GM18858 (cell line): Measurements from ENCODE around the gene FOXK2.

Experiments
- ATAC-seq: cut with Tn5 transposase; IDR thresholded peaks from one replicate; pipeline ENCODE4 v1.9.1; 2021; ENCODE audit not compliant: unreplicated experiment

Gene FOXK2

DNA sequence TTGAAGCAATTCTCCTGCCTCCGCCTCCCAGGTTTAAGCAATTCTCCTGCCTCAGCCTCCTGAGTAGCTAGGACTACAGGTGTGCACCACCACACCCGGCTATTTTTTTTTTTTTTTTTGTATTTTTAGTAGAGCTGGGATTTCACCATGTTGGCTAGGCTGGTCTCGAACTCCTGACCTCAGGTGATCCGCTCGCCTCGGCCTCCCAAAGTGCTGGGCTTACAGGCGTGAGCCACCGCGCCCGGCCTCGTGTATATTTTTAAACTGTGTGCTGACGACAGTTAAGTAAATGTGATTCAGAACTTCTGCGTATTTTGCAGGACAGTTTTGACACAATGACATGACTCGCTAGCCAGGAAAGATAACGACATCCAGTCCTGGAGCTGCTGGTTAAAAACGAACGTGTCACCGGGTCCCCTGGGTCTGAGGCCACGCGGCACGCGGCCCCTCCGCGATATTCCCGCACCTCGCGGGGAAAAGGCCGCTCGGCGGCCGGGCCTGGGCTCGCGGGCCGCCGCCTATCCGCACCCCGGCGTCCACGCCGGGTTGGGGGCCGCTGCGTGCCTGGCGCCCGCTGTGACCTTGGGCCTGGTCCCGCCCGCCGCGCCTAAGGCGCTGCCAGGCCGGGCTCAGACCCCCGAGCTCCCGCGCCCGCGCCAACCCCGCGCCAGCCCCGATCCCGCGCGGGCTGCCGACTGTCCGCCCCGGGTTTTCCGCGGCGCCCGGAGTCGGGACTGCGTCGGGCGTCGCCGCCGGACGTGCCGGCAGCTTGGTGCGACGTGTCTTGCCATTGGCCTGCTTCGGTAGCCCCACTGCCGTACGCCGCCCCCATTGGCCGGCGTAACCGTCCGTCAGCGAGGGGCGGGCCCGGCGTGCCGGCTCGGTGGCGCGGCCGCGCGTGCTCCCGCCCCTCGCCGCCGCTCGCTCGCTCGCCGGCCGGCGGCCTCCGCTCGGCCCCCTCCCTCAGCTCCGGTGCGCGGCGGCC is at the start of gene FOXK2:
TSS of gene FOXK2 (plus strand) at position 907 of the 985 bp plus-strand sequence. CDS start 157 bp downstream, outside the sequence.
- peak; percentile 75 for ATAC-seq

DNA sequence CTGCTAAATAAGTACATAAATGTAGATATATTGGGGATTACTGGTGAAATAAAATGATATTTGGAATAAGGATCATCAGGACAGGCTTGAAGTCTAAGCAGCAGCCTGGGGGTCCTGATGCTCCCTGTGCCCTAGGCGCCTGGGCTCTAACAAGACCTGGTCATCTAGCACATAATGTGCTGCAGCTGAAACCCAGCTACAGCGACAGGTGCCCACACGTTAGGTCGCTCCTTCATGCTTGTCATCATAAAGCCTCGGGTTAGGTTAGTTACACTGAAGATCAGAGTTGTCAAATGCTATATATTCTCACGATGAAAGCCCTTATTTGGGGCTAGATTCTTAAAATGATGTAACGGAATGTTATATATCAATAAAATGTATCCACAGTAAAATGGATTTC is 49.5 kb upstream of the FOXK2 start:
- no peak for ATAC-seq

DNA sequence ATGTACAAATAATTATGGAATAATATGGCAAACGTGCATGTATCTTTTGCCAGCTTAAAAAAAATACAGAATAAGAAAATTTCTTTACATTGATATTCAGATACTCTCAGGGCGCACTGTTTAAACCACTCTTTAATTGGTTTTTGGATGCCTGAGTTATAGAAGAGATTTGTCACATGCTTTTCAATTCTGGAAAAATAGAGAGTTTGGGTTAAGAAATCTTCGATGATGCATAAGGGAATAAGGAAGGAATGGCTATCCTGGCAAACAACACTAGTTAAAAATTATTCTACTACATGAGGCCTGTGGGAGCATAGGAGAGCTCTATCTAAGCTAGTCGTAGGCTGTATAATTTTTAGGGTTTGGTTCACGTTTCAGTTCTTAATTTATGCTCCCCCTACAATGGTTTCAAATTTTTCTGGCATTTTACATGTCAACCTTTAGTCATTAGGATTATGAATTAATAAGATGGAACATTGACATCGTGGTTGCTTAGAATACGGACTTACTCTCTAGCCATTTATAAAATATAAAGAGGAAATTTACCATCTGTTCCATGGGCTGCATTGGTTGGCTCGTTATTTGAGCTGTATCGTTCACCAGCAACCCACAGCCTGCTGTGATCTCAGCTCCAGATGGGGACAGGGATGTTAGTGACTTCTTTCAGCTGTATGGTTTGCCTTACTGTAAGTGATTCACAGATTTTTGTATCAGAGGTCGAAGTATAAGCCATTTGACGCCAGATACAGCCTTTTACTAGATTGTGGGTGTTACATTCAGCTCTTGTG is 45.1 kb upstream of the FOXK2 start:
- ATAC-seq, result no peak

DNA sequence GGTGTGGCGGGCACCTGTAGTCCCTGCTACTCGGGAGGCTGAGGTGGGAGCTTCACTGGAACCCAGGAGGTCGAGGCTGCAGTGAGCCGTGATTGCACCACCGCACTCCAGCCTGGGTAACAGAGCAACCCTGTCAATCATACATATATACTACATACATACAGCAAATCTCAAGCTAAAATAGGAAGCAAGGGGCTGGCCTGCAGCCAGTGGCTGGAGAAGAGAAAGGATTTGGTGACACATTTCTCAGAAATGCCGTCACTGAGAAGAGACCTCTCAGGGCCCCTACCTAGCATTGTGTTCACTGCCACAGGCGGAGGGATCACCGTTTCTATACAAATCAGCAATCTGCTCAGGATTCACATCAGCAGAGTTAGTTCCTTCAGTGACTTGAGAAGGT is 44.1 kb upstream of the FOXK2 start:
- no peak for ATAC-seq

DNA sequence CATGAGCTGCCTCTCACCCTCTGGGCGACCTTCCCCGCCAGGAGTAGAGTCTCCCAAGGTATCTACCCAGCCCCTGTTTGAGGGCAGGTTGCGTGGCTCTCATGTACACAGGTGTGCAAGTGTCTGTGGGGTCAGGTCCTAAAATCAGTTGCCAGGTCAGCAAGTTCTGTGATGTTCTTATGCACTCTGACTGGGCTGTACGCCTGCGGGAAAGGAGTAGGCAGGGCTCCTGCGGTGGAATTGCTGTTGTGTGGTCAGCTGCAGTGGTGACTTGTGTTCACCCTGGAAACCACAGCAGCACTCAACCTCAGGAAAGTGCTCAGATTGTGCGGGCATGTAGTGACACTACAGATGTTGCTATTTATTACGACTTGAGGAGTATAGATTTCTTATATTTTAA is 41.6 kb upstream of the FOXK2 start:
- ATAC-seq, result no peak

DNA sequence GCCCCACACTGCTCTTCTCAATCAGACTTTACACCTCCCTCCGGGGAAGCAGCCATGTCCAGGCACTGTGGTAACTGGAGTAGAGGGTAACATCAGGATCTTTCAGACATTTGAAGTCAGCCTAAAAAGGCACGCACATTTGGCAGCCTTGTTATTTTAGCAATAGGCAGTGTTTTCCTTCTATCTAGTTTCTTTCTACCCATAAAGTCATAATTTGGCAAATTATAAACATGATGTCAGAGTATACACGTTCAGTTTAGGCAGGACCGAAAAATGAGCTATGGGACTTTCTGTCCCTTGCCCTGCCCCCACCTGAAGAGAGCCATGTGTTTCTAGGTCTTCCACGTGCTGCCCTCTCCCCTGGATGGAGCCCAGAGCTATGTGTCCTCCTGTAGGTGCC is 39.9 kb upstream of the FOXK2 start:
- ATAC-seq, result no peak

DNA sequence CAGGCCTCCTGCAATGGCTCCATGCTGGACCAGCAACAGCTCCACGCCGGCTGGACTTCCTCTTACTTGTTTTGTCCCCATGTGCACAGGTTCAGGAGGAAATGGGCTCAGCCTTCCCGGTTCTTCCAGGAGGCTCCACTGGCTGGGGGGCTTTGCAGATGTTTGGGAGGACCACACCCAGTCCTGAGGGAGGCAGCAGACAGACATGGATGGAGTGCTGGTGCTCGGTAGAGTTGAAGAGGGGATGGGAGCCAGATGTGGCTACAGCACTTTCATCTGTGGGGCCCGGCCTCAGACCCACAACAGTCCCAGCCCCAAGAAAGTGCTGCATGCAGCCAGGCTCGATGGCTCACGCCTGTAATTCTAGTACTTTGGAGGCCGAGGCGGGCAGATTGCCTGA is 39.2 kb upstream of the FOXK2 start:
- no peak for ATAC-seq

DNA sequence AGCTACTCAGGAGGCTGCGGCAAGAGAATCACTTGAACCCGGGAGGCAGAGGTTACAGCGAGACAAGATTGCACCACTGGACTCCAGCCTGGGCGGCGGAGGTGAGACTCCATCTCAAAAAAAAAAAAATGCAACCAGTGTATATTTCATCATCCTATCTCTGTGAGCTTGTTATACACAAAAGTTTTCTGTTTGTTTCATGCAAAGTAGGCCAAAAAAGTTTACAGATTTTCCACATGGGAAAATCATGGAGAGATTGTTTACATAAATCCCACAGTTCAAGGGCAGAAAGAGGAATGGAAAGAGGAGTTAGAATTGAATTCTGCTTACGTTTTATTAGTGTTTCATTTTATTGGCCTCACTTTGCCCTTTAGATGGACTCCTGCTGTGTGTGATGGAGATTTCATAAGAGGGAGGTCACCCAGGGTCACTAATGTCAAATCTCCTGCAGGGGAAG is 36.3 kb upstream of the FOXK2 start:
- no peak for ATAC-seq

DNA sequence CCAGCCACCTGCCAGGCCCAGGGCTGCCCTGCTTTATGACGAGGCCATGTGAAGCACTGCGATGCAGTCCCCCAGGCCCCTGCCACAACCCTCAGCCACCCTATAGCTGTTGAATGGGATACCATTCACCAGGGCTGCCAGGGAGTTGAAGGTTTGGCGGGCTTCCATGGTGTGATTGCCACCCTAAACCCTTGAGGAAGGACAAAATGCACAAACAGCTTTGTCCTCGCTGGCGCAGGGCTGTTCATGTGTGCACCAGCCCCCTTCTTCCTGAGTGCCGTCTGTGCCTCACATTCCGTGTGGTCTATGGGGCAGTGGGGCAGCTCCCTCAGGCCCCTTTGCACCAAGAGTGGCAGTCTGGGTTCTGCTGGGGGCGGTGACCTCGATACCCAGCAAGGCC is 35.7 kb upstream of the FOXK2 start:
- ATAC-seq, result no peak

DNA sequence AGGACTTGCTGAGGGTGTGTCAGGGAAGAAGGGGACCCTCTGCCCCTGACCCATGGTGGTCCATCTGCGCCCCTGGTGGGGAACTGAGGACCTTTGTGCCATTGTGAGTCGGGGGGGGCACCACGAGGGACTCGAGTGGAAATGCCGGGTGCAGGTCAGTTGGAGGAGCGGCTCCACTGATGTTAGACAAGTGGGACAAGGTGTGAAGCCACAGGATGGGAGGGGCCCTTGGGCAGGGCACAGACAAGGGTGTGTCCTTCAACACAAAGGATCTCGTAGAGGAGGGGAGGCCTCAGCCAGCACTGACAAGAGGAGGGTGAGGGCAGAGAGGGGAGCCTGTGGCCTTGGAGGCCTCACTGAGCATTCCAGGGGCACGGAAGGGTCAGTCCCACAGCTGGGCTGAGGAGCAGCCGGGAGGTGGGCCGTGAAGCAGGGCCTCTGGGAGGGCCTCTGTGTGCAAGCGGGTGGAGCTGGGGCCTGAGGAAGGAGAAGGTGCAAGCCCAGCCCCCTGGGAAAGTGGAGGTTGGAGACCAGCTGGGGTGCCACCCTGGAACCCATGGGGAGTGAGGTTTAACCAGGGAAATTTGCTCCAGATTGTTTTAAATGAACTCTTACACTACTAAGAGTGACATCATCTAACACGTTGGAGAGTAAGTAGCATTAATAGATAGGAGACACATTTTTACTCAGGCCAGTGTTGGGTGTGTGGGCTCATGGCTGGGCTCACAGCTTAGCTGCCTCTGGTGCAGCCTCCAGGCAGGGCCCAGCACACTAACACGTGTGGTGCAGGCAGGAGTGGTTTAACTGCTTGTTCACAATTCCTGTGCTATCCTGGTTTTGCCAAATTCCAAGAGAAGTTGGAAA is 33.1 kb upstream of the FOXK2 start:
- no peak for ATAC-seq

DNA sequence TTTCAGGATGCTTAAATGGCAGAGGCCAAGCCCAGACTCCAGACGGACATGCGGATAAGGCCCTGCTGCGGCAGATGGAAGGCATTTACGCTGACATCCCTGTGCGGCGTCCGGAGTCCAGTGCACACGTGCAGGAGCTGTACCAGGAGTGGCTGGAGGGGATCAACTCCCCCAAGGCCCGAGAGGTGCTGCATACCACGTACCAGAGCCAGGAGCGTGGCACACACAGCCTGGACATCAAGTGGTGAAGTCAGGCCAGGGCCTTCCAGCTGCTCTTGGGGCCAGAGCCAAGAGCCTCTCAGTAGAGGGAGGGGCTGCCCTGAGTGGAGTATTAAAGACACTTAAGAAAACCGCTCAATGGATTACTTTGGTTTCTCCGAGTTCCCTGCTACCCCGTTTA is 31.6 kb upstream of the FOXK2 start:
- no peak for ATAC-seq

DNA sequence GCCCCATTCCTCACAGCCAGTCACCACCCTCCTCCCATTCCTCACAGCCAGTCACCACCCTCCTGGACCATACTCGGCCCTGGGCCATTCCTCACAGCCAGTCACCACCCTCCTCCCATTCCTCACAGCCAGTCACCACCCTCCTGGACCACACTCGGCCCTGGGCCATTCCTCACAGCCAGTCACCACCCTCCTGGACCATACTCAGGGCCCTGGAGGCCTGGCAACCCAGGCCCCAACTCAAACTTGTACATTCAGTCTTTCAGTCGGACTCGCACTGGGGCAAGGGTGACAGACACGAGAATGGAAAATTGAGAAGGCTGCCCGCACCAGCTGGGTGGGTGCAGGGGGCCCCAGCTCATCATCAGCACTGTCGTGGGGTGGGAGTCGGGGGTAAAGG is 30.4 kb upstream of the FOXK2 start:
- no peak for ATAC-seq

DNA sequence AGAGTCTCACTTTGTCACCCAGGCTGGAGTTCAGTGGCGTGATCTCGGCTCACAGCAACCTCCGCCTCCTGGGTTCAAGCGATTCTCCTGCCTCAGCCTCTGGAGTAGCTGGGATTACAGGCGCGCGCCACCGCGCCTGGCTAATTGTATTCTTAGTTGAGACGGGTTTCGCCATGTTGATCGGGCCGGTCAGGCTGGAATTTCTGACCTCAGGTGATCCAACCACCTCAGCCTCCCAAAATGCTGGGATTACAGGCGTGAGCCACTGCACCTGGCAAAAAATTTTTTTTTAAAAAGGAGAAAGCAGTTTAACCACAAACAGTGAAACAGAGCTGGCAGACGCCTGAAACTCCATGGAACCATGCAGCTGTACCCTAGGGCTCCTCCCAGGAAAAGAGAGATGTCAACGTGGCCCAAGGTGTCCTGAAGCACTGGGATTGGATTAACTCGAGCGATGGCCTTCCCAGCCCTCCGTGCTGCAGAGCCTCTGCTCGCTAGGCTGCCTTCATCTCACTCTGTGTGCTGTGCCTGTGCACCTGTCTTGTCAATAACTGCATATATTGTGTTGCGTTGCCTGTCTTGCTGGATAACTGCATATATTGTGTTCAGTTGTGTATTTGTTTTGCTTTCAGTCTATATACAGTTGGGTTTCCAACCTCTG is 29.6 kb upstream of the FOXK2 start:
- no peak for ATAC-seq

DNA sequence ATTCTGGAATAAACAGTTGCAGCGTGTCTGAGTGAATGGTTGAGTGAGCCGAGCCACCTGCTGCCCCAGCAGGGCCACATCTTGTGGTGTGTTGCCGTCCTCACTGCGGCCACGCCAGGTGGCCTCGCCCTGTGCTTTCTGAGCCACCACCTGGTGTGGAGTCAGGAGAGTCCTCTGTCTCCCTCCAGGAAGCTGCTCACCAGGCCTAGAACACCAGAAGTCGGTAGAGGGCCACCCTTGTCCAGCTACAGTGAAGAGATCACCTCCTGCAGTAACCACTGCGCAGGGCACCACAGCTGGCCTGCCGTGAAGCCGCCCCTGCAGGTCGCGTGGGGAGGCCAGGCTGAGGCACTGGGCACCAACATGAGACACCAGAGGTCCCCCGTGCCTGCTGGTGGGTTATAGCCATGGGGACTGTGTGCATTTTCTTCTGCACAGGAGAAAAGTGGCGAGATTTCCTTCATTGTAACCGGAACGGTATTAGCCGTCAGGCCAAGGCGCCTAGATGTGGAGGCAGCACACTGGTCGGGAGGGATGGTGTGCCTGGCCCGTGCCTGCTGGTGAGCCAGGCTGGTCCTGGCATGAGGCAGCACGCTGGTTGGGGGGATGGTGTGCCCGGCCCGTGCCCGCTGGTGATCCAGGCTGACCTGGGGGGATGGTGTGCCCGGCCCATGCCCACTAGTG is 28.9 kb upstream of the FOXK2 start:
- ATAC-seq, result no peak

DNA sequence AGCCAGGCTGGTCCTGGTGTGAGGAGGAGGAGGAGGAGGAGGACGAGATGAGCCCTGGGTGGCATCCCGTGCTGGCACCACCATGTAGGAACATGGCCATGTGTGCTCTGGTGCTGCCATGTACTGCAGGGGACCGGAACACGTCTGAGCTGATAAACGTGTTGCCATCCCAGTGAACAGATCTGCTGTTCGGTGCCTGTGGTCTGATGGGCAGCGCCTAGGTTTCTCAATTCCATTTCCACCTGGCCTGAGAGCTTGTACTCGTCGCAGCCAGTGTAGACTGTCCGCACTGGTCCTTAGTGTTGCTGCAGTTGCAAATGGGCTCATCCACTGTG is 28.4 kb upstream of the FOXK2 start:
- ATAC-seq, result no peak

DNA sequence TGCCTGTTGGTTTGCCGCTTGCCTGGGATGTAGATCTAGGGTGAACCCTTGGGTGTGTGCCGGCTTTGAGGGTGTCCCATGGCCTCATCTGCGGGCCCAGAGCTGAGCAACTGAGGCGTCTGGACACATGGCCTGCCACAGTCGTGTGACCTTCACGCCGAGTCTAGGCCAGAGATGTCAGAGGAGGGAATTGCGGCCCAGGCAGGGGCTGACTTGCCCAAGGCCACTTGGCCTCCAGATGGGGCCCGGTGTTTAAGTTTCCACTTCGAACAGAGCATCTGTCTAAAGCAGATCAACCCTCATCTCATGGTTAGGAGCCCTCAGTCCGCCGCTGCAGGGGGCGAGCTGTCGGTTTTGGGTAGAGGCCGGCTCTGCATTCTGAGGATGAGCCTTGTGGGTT is 28.0 kb upstream of the FOXK2 start:
- no peak for ATAC-seq

DNA sequence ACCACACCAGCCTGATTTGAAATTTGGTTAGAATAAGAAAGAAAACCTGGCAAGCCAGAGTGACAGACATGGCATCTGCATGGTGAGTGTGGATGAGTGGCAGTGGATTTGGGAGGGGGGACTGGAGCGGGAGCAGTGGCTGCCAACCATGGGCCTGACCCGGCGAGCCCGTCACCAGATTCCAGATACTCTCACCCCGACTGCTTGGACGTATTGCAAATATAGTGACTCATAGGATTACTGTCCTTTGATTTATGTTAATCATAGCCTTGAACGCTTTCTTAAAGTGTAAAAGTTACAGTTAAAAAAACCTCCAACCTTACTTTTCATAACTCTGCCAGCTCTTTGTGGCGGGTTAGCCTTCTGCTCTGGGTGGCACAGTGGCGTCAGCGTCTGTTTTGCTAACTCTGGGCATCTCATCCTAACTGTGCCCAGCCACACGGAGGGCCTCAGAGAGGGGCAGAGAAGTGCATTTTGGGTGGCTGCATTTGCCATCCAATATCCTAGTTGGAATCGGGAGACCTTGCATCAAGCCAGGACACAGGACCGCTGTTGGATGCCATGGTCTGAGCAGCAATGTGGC is 26.8 kb upstream of the FOXK2 start:
- ATAC-seq, result no peak

DNA sequence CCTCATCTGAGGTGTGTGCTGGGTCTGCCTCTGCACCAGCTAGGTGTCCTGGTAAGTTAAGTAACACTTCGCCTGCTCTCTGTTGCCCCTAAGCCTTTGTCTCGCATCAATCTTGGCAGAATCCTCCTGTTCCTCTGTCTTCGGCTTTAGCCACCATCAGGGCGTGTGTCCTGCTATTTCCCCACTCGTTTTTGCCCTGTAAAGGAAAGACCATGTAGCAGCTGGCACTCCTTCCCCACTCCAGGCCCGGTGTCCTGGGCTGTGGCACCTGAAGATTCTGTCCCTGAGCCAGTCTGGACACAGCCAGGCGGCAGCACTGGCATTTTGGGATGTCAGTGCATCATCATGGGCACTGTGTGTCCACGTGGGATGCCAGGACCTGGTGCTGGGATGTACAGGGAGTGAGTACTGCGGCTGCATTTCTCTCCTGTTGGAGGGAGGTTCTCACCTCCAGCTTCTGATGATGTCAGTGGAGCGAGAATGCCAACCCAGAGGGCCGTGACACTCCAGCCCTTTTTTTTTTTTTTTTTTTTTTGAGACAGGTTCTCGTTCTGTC is 26.2 kb upstream of the FOXK2 start:
- ATAC-seq, result no peak
